DMS114 treated with DMSO at 0.1 percent for 48 hours (cell line): ENCODE results near the gene IGSF22.
"Not testable (repeated sequence)": the region's sequence is repeated elsewhere in the genome, so short reads cannot be mapped to it uniquely, and the experiment has no call there.

Experiments
- DNase-seq: peaks from one replicate; lab custom pipeline; 2025; ENCODE audit not compliant: unreplicated experiment; lab: John Stamatoyannopoulos, UW

Gene IGSF22

GRCh38 chr11:18692941-18693760 lies 32.8 kb downstream of the IGSF22 start:
- DNase-seq: no peak

DNA sequence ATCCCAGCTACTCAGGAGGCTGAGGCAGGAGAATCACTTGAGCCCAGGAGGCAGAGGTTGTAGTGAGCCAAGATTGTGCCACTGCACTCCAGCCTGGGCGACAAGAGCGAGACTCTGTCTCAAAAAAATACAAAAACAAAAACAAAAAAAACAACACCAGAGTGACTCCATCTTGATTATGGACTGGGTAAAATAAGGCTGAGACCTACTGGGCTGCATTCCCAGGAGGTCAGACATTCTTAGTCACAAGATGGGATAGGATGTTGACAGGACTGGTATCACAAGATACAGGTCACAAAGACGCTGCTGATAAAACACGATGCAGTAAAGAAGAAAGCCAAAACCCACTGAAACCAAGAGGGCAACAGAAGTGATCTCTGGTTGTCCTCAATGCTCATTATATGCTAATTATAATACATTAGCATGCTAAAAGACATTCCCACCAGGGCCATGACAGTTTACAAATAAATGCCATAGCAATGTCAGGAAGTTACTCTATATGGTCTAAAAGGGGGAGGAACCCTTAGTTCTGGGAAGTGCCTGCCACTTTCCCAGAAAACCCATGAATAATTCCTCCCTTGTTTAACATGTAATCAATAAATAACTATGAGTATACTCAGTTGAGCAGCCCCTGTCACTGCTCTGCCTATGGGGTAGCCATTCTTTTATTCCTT lies 34.4 kb downstream of the IGSF22 start:
- DNase-seq: not testable (repeated sequence)

GRCh38 chr11:18684267-18684666 lies 41.7 kb downstream of the IGSF22 start:
- no peak for DNase-seq

GRCh38 chr11:18682466-18682865 lies 43.5 kb downstream of the IGSF22 start:
- no peak for DNase-seq

- not testable (repeated sequence) for DNase-seq
Measured at GRCh38 chr11:18681949-18682348, 44.0 kb downstream of the IGSF22 start.

GRCh38 chr11:18677560-18677959 lies 48.4 kb downstream of the IGSF22 start:
- no peak for DNase-seq

- no peak for DNase-seq
Measured at GRCh38 chr11:18676803-18677202, 49.2 kb downstream of the IGSF22 start.

DNA sequence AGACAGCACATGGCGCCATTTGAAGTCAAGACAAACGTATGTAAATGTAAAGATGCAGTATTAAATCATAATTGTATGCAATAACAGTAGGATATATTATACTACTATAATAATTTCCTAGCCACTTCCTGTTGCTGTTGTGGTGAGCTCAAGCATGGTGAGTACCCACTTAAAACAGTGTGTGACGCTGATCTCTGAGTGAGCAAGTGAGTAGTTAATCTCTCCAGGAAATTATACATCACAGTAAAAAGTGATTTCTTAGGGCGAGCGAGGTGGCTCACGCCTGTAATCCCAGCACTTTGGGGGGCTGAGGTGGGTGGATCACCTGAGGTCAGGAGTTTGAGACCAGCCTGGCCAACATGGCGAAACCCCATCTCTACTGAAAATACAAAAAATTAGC lies 53.8 kb downstream of the IGSF22 start:
- not testable (repeated sequence) for DNase-seq

DNA sequence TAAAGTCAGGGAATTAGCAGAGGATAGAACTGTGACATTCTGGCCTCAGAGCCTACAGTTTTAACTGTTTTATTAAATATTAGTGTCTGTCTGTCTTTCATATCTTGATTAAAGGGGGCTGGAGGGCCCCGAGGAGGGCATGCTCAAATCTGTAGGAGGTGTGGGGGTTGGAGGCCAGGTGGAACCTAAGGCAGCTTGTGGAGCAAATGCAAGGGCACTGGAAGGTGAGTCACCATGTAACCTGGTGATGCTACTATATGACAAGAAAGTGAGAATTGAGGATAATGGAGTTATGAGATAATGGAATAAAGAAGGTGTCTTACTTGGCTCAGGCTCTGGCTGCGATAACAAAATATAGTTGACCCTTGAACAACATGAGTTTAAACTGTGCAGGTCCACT lies 54.7 kb downstream of the IGSF22 start:
- DNase-seq: no peak

DNA sequence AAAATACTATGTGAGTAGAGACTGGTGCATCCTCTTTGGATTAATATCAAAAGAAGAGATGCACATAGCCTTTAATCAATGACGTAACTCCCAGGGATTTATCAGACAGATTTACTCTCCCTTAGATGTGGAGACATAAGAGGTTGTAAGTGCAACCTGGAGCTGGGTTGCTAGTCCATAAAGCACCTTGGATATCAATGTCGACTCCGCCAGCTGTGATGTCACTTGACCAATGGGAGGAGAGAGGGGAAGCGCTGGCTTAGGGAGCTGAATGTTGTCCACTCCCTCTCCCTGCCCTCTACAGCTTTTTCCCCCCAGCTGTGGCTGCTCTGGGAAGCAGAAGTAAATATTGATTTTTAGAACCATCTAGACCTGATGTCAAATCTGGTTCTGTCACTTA lies 56.3 kb downstream of the IGSF22 start:
- DNase-seq: no peak

GRCh38 chr11:18669219-18669596 lies 56.8 kb downstream of the IGSF22 start:
- no peak for DNase-seq

GRCh38 chr11:18668131-18668530 lies 57.9 kb downstream of the IGSF22 start:
- no peak for DNase-seq

DNA sequence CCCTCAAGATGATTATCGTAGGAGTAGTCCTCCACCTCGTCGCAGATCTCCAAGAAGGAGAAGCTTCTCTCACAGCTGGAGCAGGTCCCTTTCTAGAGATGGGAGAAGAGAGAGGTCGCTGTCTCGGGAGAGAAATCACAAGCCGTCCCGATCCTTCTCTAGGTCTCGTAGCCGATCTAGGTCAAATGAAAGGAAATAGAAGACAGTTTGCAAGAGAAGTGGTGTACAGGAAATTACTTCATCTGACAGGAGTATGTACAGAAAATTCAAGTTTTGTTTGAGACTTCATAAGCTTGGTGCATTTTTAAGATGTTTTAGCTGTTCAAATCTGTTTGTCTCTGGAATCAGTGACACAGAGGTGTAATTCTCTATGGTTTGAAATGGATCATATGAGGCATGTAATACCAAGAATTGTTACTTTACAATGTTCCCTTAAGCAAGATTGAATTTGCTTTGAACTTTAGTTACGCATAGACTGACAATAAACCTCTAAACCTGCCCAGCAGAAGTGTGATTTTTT lies 60.6 kb downstream of the IGSF22 start:
- not testable (repeated sequence) for DNase-seq

GRCh38 chr11:18657673-18658072 lies 68.3 kb downstream of the IGSF22 start:
- no peak for DNase-seq
